DND-41 (cell line): ENCODE results near the gene DUSP6.

Experiments
- ATAC-seq: fragments of 200-7000 bp; cut with Tn5 transposase; 3 replicates; pipeline ENCODE4 v1.9.1; 2021; ENCODE audit warnings: low read depth; ENCODE audit not compliant: insufficient read depth
- DNase-seq: peaks from one replicate; pipeline ENCODE4 v3.0.0-alpha.2; 2020
- H2AFZ ChIP-seq: 2 replicates; pipeline ENCODE4 v1.6.0; 2012; ENCODE audit warnings: low read depth, low read length
- H3K27ac ChIP-seq: 2 replicates; pipeline ENCODE4 v1.5.1; 2012; ENCODE audit warnings: low read length, inconsistent platforms
- H3K27me3 ChIP-seq: fragments of 200-600 bp; sonication (generic); 2 replicates; pipeline ENCODE4 v1.6.0; 2012; ENCODE audit warnings: low read length, mild to moderate bottlenecking, inconsistent platforms; ENCODE audit not compliant: insufficient read depth, poor library complexity
- H3K36me3 ChIP-seq: 2 replicates; pipeline ENCODE4 v1.5.1; 2012; ENCODE audit warnings: low read length, inconsistent platforms; ENCODE audit not compliant: insufficient read depth
- H3K4me1 ChIP-seq: 2 replicates; pipeline ENCODE4 v1.5.1; 2012; ENCODE audit warnings: mild to moderate bottlenecking, low read length; ENCODE audit not compliant: insufficient read depth
- H3K4me2 ChIP-seq: 2 replicates; pipeline ENCODE4 v1.6.0; 2012; ENCODE audit warnings: mild to moderate bottlenecking, moderate library complexity, low read length, inconsistent platforms; ENCODE audit not compliant: insufficient read depth
- H3K4me3 ChIP-seq, 2 experiments: fragments of 200-600 bp in 1 of 2; shearing (Covaris generic) in 1 of 2; 2 replicates each; pipeline ENCODE4 v1.5.1; 2012 to 2016; ENCODE audit warnings: inconsistent platforms in 2 of 2, low read length in 2 of 2, mild to moderate bottlenecking in 2 of 2, low read depth in 1 of 2, moderate library complexity in 1 of 2
- H3K79me2 ChIP-seq: 2 replicates; pipeline ENCODE4 v1.6.0; 2012; ENCODE audit warnings: low read length, inconsistent platforms; ENCODE audit not compliant: insufficient read depth
- H3K9ac ChIP-seq: 2 replicates; pipeline ENCODE4 v1.6.0; 2012; ENCODE audit warnings: low read depth, mild to moderate bottlenecking, inconsistent platforms, low read length, moderate library complexity
- H3K9me3 ChIP-seq: 2 replicates; pipeline ENCODE4 v1.5.1; 2012; ENCODE audit warnings: low read length, moderate library complexity, mild to moderate bottlenecking, inconsistent platforms; ENCODE audit not compliant: insufficient read depth, severe bottlenecking
- H4K20me1 ChIP-seq: 2 replicates; pipeline ENCODE4 v1.6.0; 2012; ENCODE audit warnings: low read length; ENCODE audit not compliant: insufficient read depth
- EZH2 ChIP-seq: IDR thresholded peaks from 3 replicates; pipeline ENCODE4 v1.6.1; 2012; ENCODE audit warnings: borderline replicate concordance, low read depth, mild to moderate bottlenecking, moderate library complexity, low read length, inconsistent platforms; ENCODE audit not compliant: severe bottlenecking
- TF ChIP-seq, protein P1 (sequence below): IDR thresholded peaks from 2 replicates; pipeline ENCODE4 v1.5.1; 2012; ENCODE audit warnings: borderline replicate concordance, low read length, moderate library complexity, mild to moderate bottlenecking; ENCODE audit not compliant: poor library complexity, severe bottlenecking; ENCODE audit errors: extremely low read depth

DUSP6 gene

DNA sequence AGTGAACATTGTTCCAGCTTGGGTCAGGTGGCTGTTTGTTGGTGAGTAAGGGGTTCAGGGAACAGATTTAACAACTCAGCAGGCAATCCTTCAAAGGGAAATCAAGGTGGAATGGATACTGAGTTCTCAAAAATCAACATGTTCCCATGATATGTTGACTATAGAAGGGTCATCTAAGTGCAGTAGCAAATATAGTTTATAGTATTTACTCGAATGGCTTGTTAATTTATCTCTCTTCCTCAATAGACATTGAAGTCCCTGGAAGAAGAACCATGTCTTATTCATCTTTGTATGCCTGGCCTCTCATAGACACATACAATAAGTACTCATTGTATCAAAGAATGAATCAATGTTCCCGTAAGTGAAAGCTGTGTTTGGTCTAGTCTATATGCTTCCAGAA lies 24.5 kb upstream of the DUSP6 start:
- Histone ChIP-seq H3K4me3 (no peak overlapping the region), H3K36me3 (no peaks in the 10 kb centered on the region), H4K20me1 (no peaks in the 10 kb centered on the region), H3K9ac (no peak overlapping the region), H2AFZ (no peak overlapping the region), H3K79me2 (no peaks in the 10 kb centered on the region), H3K4me2 (no peak overlapping the region), H3K9me3 (no peaks in the 10 kb centered on the region), H3K27ac (no peak overlapping the region), H3K27me3 (no peaks in the 10 kb centered on the region), H3K4me1 (no peaks in the 10 kb centered on the region)
- no peak for TF ChIP-seq EZH2
- TF ChIP-seq, protein P1, sequence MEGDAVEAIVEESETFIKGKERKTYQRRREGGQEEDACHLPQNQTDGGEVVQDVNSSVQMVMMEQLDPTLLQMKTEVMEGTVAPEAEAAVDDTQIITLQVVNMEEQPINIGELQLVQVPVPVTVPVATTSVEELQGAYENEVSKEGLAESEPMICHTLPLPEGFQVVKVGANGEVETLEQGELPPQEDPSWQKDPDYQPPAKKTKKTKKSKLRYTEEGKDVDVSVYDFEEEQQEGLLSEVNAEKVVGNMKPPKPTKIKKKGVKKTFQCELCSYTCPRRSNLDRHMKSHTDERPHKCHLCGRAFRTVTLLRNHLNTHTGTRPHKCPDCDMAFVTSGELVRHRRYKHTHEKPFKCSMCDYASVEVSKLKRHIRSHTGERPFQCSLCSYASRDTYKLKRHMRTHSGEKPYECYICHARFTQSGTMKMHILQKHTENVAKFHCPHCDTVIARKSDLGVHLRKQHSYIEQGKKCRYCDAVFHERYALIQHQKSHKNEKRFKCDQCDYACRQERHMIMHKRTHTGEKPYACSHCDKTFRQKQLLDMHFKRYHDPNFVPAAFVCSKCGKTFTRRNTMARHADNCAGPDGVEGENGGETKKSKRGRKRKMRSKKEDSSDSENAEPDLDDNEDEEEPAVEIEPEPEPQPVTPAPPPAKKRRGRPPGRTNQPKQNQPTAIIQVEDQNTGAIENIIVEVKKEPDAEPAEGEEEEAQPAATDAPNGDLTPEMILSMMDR = no peak
- no peak for DNase-seq
- ATAC-seq = no peak

DNA sequence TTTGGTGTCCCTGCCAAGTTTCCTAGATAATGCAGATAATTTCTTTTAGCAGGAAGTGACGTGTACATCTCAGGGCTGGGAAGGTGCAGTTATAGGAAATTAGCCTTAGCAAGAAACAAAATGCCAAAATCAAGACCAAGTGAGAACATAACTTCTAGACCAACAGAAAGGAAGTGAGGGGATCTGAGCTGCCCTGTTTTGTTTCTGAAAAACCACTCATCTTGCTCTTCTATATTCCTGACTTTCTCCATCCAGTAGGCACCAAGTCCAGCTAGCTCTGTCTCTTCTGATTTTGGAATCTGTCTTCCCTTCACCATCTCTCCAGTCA lies 23.9 kb upstream of the DUSP6 start:
- peaks cover 3% of the 10 kb centered on the region; the same call in 1 of the 2 replicates for H3K4me1 ChIP-seq
- DNase-seq (no peak), ATAC-seq (no peak)
- no peak overlapping the region for H3K9ac ChIP-seq
- no peak overlapping the region for H2AFZ ChIP-seq
- H3K4me3 ChIP-seq = no peak overlapping the region
- H3K79me2 ChIP-seq = no peaks in the 10 kb centered on the region
- TF ChIP-seq EZH2 = no peak
- TF ChIP-seq, protein P1 = no peak
- H3K9me3 ChIP-seq = no peaks in the 10 kb centered on the region
- H3K27ac ChIP-seq = no peak overlapping the region
- no peaks in the 10 kb centered on the region for H4K20me1 ChIP-seq
- no peaks in the 10 kb centered on the region for H3K27me3 ChIP-seq
- no peak overlapping the region for H3K4me2 ChIP-seq
- H3K36me3 ChIP-seq = no peaks in the 10 kb centered on the region

DNA sequence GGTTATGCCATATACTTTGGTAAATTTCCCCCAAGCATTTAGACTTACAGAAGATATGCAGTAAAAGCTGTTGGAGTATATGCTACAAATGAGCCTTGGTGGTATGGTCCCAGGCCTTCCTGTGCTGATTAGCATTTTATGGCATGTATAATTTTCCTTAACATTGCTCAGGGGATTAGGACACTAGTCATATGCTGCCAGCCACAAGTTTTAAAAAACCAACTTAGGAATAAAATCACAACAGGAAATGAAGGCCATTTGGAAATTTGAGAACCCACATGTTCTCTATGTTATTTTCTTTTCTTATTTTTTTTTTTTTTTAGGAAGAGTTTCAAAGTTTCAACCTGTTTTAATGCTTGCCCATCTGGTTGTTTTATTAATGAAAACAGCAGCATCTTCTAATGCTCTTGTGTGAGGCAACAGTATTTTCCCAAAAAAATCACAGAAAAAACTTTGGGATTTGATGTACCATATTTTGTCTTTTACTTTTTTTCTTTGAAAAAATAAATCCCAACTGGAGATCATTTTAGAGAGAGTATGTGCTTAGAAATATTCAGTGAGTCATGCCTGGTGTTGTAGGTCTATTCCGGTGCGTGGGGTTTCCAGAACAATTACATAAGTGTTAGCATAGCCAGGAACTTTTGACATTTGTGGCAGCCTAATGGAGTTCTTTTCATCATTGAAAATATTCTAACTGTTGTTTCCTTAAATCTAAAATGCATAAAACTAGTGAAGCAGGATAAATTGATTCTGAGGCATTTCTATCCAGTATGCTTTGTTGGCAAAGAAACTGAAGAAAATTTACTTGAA lies 21.7 kb upstream of the DUSP6 start:
- Histone ChIP-seq H3K9me3 (no peaks in the 10 kb centered on the region), H2AFZ (no peak overlapping the region), H3K9ac (no peak overlapping the region), H3K4me1 (peaks cover 13% of the 10 kb centered on the region), H3K36me3 (no peaks in the 10 kb centered on the region), H3K4me3 (no peak overlapping the region), H3K27ac (no peak overlapping the region), H4K20me1 (no peaks in the 10 kb centered on the region), H3K79me2 (no peaks in the 10 kb centered on the region), H3K4me2 (no peak overlapping the region), H3K27me3 (no peaks in the 10 kb centered on the region)
- ATAC-seq (no peak), DNase-seq (no peak)
- TF ChIP-seq, protein P1 = no peak
- TF ChIP-seq EZH2 = no peak
